GM18520 (cell line): ENCODE measurements around the gene ZNF618.
"Not testable (repeated sequence)": the region's sequence is repeated elsewhere in the genome, so short reads cannot be mapped to it uniquely, and the experiment has no call there.

Source experiments
- ATAC-seq: cut with Tn5 transposase; IDR thresholded peaks from one replicate; pipeline ENCODE4 v1.9.1; 2021; ENCODE audit not compliant: unreplicated experiment

Gene ZNF618

DNA sequence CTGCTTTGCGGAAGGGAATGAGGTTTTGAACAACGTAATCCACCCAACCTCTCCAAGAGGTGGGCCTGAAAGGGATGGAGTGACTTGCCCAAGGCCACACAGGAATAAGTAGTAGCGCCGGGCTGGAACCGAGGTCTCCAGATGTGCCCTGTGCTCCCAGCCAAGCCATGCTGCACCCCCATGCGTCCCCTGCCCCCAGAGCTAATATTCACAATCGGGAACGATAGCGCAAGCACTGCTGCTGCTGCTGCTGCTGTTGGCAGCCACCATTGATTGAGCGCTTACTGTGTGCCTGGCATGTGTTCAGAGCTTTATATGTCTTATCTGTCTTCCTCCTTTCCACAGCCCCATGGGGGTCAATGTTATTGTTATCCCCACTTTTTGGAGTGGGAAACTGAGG lies 158.1 kb downstream of the ZNF618 start:
- ATAC-seq: no peak

DNA sequence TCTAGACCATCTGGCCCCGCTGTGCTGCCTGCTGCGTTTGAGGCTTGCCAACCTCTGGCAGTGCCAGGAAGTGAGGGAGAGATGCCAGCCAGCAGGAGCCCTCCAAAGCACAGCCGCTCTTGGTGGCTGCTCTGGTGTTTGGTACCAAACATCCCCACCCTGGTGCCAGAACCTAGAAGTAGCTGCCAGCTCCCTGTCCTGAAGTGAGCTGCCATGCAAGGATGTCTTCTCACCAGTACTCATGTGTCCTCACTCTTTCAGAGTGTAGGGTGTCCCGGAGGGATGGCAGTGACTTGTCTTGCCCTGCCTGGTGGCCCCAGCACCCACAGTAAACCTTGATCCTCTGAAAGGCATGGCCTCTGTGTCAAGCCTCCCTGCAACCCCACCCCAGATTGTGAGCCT lies 158.6 kb downstream of the ZNF618 start:
- ATAC-seq: no peak

DNA sequence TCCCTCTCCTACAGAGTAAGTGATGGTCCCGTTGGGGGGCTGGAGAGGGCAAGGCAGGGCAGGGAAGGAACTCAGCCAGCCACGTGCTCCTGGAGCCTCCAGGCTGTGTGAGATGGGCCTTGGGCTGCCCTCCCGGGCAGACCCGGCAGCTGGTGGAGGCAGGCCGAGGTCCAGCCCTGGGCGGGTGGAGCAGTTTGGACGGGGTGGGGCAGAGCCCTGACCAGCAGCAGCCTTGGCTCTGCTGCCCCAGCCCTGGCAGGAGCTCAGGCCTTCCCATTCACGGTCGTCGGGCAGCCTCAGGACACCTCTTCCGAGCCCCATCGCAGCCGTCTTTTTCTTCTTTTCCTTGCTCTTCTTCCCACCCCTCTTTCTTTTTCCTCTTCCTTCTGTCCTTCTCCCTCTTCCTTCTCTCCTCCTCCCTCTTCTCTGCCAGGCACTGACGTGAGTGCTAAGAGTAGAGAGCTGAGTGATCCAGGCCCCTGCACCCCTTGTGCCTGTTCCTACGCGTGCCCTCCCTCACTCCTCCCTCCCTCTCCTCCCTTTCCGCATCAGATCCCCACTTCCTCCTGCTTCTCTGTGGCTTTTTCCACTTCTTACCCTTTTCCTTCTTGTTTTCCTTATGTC lies 159.2 kb downstream of the ZNF618 start:
- ATAC-seq: no peak

DNA sequence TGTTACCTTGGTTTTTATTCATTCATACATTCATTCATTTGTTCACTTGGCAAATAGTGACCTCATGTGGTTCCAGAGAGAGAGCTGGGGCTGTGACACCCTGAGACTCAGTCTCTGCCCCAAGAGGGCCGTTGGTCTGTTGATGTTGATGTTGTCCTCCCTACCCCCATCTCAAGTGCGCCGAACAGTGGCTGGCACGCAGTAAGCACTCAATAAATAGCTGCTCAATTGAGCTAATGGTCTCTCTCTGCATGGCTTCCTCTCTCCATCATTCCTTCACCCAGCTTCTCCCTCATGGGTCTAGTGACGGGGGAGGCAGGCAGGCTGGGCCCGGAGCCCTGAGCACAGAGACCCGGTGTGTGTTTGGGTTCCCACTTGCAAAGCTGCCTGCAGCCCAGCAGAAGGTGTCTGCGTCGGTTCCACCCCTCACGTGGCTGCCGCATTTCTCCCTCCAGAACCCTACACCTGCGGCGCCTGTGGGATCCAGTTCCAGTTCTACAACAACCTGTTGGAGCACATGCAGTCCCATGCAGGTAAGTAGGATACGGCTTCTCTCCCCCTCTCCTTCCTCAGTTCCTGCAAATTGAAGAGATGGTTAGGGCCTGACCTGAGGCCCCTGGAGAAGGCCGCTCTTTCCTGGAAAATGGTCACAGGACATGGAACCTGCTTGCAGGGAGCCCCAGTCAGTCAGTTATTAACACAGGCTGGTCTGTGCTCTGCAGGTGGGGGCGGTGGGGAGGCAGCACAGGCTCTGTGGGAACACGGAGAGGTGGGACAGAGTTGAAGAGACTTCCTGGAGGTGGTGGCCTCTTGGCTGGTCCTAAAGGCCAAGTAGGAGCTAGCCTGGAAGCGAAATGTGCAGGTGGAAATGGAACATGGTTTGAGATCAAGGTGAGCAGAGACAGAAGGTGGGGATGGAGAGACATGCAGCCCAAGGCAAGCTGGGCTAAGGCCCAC lies 160.0 kb downstream of the ZNF618 start:
- no peak for ATAC-seq

DNA sequence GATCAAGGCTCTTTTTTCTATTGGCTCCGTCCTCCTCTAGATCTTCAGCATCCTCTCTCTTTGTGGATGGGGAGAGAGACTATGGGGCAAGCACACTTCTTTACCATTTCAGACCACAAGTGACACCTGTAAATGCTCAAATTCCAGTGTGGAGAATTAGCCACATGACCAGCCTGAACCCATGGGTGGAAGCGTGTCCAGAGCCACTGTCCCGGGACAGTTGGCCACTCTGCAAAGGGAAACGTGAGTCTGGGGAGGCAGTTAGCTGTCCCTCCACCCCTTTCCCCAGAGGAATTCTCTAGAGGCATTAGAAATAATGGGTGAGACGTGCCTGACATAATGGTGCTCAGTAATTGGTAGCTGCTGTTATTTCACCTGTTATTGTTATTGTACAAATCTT lies 161.1 kb downstream of the ZNF618 start:
- no peak for ATAC-seq

DNA sequence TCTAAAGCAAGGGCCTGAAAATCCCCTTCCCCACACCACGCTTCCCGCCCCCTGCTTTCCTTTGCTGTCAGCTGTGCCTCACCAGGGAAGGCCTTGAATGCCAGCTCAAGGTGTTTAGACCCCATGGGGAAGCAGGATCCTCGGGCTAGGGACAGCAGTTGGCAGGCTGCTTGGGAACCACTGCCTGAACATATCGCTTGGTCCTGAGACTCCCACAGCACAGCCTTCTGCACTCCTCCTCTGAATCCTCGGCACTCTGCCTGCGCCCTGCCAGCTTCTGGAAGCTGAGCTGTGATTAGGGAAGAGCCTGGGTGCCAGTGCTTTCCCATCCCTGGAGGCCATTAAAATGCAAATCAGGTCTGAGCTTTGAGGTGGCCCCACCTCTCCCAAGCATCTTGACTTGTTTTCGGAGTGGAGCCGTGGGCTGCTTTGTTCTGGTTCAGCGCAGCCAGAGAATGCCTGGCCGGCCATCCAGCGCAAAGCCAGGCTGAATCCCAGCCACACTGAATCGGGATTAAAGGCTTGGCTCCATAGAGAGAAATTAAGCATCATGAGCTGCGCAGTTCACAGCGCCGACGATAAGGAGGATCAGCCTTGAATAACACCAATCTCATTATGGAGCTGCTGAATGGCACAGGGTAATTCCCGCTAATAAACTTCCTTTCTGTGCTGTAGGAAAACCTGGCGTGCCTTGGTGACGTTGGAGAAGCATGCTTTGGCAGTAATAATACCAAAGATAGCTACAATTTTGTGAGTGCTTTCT lies 162.0 kb downstream of the ZNF618 start:
- ATAC-seq: no peak

DNA sequence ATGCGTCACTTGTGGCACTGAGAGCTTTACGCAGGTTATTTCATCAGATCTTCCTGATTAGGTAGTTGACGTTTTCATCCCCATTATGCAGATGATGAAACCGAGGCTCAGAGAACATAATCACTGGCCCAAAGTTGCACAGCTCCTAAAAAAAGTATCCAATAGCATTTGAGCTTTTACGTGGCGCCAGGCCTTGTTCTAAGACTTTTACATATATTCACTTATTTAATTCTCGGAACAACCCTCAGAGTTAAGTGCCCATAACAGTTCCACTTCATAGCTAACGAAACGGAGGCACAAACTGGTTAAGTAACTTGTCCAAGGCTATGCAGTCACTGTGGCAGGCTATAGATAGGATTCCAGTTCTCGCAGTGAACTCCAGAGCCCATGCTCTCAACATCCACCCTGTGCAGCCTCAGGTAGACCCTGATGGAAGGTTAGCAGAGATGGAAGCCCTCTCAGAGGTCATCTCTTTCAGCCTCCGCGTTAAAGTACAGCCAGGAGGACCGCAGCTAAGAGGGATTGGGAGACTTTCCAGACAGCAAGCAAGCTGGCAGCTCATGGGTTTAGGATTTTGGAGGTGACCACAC lies 162.7 kb downstream of the ZNF618 start:
- ATAC-seq: no peak

DNA sequence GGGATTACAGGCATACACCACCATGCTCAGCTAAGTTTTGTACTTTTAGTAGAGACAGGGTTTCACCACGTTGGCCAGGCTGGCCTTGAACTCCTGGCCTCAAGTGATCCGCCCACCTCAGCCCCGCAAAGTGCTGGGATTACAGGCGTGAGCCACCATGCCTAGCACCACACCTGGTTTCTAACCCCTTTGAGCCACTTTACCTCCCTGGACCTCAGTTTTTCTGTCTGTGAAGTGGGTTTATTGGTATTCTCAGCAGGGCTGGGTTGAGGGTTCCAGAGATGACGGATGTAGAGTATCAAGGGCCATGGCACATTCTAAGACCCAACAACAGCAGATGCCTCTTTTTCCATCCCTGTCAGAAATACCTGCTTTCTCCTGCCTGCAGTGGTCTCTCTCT lies 163.4 kb downstream of the ZNF618 start:
- no peak for ATAC-seq

DNA sequence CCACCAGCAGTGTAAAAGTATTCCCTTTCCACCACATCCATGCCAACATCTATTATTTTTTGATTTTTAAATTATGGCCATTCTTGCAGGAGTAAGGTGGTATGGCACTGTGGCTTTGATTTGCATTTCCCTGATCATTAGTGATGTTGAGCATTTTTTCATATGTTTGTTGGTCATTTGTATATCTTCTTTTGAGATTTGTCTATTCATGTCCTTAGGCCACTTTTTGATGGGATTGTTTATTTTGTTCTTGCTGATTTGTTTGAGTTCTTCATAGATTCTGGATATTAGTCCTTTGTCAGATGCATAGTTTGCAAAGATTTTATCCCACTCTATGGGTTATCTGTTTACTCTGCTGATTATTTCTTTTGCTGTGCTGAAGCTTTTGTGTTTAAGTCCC lies 167.6 kb downstream of the ZNF618 start:
- not testable (repeated sequence) for ATAC-seq

DNA sequence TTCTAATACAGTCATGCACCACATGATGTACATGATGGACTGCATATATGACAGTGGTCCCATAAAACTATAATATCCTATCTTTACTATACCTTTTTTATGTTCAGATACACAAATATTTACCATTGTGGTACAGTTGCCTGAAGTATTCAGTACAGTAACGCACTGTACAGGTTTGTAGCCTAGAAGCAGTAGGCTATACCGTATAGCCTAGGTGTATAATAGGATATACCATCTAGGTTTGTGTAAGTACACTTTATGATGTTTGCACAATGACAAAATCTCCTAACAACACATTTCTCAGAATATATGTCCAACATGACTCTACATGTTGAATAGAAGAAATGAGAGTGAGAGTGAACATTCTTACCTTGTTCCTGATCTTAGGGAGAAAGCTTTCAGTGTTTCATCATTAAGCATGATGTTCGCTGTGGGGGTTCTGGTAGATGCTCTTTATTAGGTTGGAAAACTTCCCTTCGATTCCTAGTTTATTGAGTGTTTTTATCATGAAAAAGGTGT lies 170.2 kb downstream of the ZNF618 start:
- ATAC-seq: no peak

DNA sequence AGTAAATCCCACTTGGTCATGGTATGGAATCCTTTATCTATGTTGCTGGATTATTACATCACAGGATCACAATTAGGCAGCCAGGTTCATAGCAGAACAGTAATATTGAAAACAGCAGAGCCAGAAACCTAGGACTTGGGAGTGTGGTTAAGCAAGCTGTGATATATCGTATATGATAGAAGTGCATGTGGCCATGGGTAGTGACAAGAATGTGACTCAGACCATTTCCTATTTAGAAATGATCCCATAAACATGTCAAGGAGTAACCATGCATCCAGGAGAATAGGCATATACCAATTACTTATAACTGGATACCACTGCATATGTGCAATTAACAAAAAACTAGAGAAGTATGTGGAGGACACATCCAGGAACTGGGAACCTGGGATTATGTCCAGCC lies 170.8 kb downstream of the ZNF618 start:
- ATAC-seq: no peak

DNA sequence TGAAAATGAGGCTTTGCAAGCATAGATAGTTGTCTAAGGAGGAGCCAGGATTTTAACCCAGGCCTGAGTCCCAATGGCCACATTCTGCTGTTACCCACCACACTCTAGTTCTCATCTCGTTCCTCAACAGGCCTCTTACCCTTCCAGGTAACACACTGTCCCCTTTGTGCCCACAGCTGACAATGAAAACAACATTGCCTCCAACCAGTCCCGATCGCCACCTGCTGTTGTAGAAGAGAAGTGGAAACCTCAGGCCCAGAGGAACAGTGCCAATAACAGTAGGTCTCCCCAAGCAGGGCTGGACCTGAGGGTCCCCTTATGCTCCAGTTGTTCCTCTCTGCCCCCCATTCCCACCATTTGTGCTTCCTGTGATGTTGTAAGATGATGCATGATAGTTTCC lies 171.6 kb downstream of the ZNF618 start:
- ATAC-seq: no peak

DNA sequence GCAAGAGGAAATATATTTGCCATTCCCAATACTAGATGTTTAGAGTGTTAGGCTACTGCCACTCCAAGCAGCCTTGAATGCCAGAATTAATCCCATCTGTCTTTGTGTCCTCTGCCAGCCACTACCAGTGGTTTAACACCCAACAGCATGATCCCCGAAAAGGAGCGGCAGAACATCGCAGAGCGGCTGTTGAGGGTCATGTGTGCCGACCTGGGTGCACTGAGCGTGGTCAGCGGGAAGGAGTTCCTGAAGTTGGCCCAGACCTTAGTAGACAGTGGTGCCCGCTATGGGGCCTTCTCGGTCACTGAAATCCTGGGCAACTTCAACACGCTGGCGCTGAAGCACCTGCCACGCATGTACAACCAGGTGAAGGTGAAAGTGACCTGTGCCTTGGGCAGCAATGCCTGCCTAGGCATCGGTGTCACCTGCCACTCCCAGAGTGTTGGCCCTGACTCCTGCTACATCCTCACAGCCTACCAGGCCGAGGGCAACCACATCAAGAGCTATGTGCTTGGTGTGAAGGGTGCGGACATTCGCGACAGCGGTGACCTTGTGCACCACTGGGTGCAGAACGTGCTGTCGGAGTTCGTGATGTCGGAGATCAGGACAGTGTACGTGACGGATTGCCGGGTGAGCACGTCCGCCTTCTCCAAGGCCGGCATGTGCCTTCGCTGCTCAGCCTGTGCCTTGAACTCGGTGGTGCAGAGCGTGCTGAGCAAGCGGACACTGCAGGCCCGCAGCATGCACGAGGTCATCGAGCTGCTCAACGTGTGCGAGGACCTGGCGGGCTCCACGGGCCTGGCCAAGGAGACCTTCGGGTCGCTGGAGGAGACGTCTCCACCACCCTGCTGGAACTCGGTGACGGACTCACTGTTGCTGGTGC lies 172.7 kb downstream of the ZNF618 start:
- ATAC-seq: no peak

DNA sequence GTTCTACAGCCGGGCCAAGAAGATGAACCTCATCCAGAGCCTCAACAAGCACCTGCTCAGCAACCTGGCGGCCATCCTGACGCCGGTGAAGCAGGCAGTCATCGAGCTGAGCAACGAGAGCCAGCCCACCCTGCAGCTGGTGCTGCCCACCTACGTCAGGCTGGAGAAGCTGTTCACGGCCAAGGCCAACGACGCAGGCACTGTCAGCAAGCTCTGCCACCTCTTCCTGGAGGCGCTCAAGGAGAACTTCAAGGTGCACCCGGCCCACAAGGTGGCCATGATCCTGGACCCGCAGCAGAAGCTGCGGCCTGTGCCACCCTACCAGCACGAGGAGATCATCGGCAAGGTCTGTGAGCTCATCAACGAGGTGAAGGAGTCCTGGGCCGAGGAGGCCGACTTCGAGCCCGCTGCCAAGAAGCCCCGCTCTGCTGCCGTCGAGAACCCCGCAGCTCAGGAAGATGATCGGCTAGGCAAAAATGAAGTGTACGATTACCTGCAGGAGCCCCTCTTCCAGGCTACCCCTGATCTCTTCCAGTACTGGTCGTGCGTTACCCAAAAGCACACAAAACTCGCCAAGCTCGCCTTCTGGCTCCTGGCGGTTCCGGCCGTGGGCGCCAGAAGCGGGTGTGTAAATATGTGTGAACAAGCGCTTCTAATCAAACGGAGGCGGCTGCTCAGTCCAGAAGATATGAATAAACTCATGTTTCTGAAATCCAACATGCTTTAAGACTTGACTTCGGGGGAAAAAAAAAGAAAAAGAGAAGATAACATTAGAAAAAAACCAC lies 173.5 kb downstream of the ZNF618 start:
- ATAC-seq: no peak

DNA sequence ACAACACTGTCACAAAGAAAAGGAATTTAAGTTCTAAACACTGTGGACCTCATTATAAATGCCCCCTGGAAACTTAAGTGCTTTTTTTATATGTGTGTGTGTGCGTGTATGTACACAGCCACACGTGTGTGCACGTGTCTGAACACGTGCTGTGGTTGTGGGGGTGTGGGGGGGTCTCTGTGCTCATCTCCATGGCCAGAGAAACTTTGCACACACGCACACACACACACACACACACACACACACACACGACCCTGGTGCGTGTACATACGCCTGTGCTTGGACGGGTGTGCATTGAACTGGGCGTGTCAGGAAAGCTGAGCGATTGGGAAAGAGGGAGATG lies 174.1 kb downstream of the ZNF618 start:
- ATAC-seq: no peak

DNA sequence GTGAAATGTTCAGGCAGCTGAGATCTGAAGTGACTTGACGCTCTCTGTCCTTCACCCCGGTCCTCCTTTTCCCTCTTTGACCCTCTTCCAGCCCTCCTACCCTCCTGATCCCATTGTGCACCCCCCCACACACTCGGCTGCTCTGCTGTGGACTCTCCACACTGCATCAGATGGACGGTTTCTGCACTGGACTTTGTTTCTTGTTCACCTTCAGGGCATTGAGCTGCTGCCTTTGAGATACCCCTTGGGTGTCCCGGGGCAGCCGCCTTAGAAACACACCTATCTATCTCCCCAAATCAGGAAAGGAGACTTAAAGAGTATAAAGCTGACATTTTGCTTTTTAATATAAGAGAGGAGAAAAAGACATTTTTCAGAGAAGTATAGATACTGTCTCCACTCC lies 174.5 kb downstream of the ZNF618 start:
- ATAC-seq: no peak

DNA sequence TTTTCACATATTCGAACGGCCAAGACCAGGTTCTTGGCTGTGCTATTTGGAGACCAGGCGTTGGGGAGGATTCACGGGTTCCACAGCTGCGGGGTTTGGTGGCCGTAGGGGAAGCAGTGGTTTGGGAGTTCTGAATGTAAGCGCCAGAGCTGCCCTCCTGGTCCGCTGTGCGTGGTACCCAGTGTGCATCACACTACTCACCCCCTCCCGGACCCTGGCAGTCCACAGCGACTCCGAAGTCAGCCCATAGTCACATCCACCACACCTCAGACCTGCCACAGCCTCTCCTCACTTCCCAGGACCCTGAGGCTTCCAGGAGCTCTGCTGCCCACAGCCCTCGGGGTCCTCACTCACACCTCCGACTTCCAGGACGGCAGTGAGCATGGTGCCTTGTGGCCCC lies 175.2 kb downstream of the ZNF618 start:
- no peak for ATAC-seq

DNA sequence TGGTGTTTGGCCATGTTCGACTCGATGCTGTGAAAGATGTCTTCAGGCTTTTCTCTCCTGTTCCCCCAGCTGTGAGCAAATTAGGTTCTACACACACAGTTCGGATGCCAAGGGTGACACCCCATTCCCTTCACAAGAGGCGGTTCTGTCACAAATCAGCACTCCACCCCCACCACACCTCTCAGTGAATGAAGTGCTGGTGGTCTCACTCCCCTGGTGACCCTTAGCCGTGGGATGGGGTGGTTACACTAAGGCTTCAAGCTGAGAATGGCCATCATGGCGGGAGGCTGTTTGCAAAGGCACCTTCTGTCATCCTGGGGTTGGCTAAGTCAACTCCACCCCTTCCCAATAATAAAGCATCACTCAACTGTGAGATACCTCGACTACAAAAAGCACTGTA lies 175.6 kb downstream of the ZNF618 start:
- ATAC-seq: no peak

DNA sequence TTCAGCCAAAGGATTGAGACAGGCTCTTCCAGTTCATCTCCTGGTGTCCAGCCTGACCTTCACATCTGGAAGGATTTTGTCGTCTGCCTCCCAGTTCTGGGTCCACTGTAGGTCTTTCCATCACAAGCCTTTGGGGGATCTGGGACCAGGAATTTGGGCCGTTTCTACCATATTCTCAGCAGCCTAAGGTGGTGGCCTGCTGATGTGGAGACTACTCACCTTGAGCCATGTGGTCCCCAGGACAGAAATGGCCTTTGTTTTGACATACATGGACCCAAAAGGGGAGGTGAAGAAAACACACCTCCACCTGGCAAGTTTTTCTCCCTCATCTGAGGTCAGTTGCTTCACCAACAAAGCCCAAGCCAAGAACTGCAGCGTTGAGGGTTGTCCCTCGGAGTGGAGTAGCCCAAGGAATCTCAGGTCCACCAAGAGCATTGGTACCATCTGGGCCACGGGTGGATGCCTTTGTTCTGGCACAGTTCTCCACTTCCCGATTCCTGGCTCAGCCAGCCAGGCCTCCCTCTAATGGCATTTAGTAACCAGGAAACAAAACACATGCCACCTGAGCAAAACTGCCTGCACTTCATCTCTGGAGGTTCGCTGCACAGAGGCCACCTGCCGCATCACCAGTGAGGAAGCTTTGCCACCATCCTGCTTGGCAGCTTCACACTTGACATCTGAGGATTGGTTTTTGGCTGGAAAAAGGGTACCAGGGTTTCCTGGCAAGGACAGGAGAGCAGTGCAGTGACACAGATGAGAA lies 177.3 kb downstream of the ZNF618 start:
- ATAC-seq: no peak
